Measurements from ENCODE around the gene TFB1M. TPM values are rescaled to one million over a fixed set of nuclear protein-coding genes. Genes with fewer than 3 reads are reported as not detected.
"Not testable (repeated sequence)": the region's sequence is repeated elsewhere in the genome, so short reads cannot be mapped to it uniquely, and the experiment has no call there.

Gene TFB1M
- polyA plus RNA-seq (2011; rRNA removed) (16.8 and 19.5 TPM in 2 replicates), polyA plus RNA-seq (2017; fragmentation: RNase III; extraction: RNeasy Plus Mini Kit Qiagen cat#74134 plus additional on column Dnase treatment) (9.2 to 9.8 TPM (median 9.8 TPM) in 3 replicates), polyA minus RNA-seq (2011; rRNA and poly(A)+ RNA removed) (12.8 and 18.6 TPM in 2 replicates)
- polyA plus RNA-seq (2012; cell fraction: cytosol; rRNA removed) = 8.1 and 8.2 TPM in 2 replicates
- polyA plus RNA-seq (2012; cell fraction: nucleus; rRNA removed) = 8.2 and 13.7 TPM in 2 replicates

- ChIA-PET CTCF (no interaction called here), POLR2A (interaction anchor here (0.6 to 1.1 kb wide), 4 partner anchors 13 to 1472 kb away, joined by 3 to 7 read pairs (median 4); no protein-coding TSS in a partner anchor)
- Histone ChIP-seq H3K9me3 (no peaks in the 10 kb centered on the region), H3K27ac (peak within 1 kb of the TSS; percentile 87 to 97), H3K4me1 (peaks cover 24% of the 10 kb centered on the region; the same call in 2 of the 3 replicates), H3K4me2 (peak within 1 kb of the TSS; percentile 94), H3K4me3 (peak within 1 kb of the TSS; percentile 81)
- no peak for FAIRE-seq
- ATAC-seq = peak; percentile 97 to 99
- peak; percentile 62 to 98 for DNase-seq (ENCODE audit: low read depth in 1 of 2, low spot score in 1 of 2)
- TF ChIP-seq BCL3 (IDR thresholded peaks at IDR 0.05) (peak; percentile 3; the same call in 1 of the 3 replicates), CHD2 (IDR thresholded peaks at IDR 0.05; ENCODE audit: low read length, partially characterized antibody) (no peak), JUNB (IDR thresholded peaks at IDR 0.05) (no peak), KDM5A (IDR thresholded peaks at IDR 0.05) (no peak), NR3C1 (IDR thresholded peaks at IDR 0.05) (no peak), SREBF2 (IDR thresholded peaks at IDR 0.05) (no peak), NFE2L2 (conservative IDR thresholded peaks at IDR 0.05; ENCODE audit: low read length) (no peak), CTCF (IDR thresholded peaks at IDR 0.05) (no peak), MYC (IDR thresholded peaks at IDR 0.05; ENCODE audit: borderline replicate concordance, low read length) (no peak), CHD4 (IDR thresholded peaks at IDR 0.05; ENCODE audit: borderline replicate concordance) (no peak), CBX8 (IDR thresholded peaks at IDR 0.05) (no peak), PHF8 (IDR thresholded peaks at IDR 0.05; ENCODE audit: borderline replicate concordance, low read depth) (peak; percentile 44; the same call in 1 of the 2 replicates), POLR2A (IDR thresholded peaks at IDR 0.05; ENCODE audit: low read length) (peak; percentile 77), RNF2 (IDR thresholded peaks at IDR 0.05; ENCODE audit: borderline replicate concordance, low read depth) (no peak), HEYL (CRISPR knock-in tag; IDR thresholded peaks at IDR 0.05) (no peak), HMGXB4 (CRISPR knock-in tag; IDR thresholded peaks at IDR 0.05; ENCODE audit: borderline replicate concordance) (no peak), CBX2 (IDR thresholded peaks at IDR 0.05; ENCODE audit: borderline replicate concordance, low read depth) (no peak), EHMT2 (IDR thresholded peaks at IDR 0.05; ENCODE audit: low read depth) (no peak), RFX5 (IDR thresholded peaks at IDR 0.05) (no peak), FOXS1 (CRISPR knock-in tag; IDR thresholded peaks at IDR 0.05) (no peak), JUN (IDR thresholded peaks at IDR 0.05) (0 out of 5 replicates have a peak, but pooled peaks of 1 of the 2 experiments have one; percentile 3), PBX3 (IDR thresholded peaks at IDR 0.05) (no peak), MAX (IDR thresholded peaks at IDR 0.05) (peak; percentile 13; the same call in 1 of the 2 replicates)
- 8% methylated on average over 2 of the region's 52 CpGs for whole genome bisulfite sequencing (ENCODE audit: missing lambda C conversion rate)
Measured at GRCh38 chr6:155314092-155314772, at the start of gene TFB1M. Gene TFB1M (minus strand): TSS chr6:155314484. CDS start chr6:155314428, 56 bp downstream.

GRCh38 chr6:155364021-155364420, 49.7 kb upstream of the TFB1M start:
- H3K4me2 ChIP-seq; POLR2A ChIA-PET; H3K4me1 ChIP-seq; H3K9me3 ChIP-seq; CTCF ChIA-PET; DNase-seq (ENCODE audit: low read depth in 1 of 2, low spot score in 1 of 2); FAIRE-seq; H3K27ac ChIP-seq; ATAC-seq; H3K4me3 ChIP-seq: not testable (repeated sequence)
- 82% methylated on average over 12 of the region's 12 CpGs for WGBS (ENCODE audit: missing lambda C conversion rate)

- CTCF ChIA-PET; H3K4me2 ChIP-seq; POLR2A ChIA-PET; H3K27ac ChIP-seq; H3K4me1 ChIP-seq; H3K9me3 ChIP-seq; ATAC-seq; H3K4me3 ChIP-seq; DNase-seq (ENCODE audit: low read depth in 1 of 2, low spot score in 1 of 2); FAIRE-seq: not testable (repeated sequence)
- WGBS (ENCODE audit: missing lambda C conversion rate) = 89% methylated on average over 9 of the region's 39 CpGs
Measured at GRCh38 chr6:155362968-155363632, 48.8 kb upstream of the TFB1M start.

Data from A549 (cell line).